HK-2 (cell line): ENCODE data around the gene ZNF407.
A peak's percentile ranks its signal among the peaks of the same experiment; 100 is the strongest.

ENCODE experiments used
- DNase-seq: peaks from one replicate; pipeline ENCODE4 v3.0.0-alpha.2; 2018; ENCODE audit not compliant: unreplicated experiment

The ZNF407 gene

DNA sequence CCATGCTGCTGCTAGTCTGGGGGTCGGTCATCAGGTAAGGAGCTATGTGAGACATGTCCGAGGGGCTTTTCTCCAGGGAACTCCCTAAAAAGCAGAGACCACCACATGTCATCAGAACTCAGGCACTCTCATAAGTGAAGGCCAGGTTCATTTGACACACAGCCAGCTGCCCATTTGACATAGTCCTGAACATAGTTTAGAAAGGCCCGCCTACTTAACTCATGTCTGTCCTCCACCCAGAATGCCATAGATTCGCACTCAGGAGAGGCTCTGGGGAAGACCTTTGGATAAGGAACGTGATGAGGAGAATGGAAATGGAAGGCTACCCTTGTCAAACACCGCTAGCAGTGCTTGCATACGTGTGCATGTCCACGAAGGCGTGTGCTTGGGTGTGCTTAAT, 454.1 kb downstream of the ZNF407 start:
- no peak for DNase-seq

DNA sequence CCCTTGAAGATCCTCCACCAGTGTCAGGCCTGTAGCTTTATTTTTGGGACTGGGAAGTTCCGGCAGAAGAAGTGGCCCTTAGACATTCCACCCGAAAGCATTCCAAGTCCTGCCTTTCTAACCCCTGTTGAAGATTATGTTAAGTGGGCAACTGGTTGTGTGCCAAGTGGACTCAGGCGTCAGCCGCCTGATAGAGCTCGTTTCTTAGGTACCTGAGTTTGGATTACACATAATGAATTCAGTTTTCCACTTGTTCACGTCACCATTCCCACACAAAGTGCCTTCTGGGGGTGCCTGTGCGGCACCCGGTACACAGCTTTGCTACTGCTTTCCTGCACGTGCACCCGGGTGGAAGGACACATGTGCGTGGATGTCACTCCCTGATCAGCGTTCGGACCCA, 454.8 kb downstream of the ZNF407 start:
- DNase-seq, result no peak

DNA sequence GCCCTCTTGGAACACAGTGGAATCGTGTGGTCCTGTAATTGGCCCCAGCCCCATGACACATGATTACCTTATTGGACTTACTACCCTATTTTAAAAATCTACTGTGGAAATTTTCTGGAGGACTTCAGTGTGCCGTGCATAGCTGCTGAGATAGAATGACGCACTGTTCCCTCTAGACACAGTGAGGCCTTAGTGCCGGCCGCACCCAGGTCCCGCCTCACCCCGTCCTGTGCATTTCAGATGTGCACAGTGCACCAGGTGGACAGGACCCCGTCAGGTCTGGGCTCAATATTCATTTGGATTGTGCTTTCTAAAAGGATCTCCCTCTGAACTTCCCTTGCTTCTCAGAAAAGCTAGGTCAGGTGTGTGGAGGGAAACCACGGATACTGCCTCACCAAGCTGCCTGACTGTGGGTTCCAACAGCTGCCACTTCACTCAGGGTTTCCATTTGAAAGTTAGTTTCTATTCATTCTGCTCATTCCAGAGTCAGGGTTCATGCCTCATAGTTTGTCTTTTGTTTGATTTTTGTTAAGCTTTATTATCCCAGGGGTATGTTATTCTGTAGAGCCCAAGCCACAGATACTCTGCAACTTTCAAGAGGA, 455.5 kb downstream of the ZNF407 start:
- no peak for DNase-seq

DNA sequence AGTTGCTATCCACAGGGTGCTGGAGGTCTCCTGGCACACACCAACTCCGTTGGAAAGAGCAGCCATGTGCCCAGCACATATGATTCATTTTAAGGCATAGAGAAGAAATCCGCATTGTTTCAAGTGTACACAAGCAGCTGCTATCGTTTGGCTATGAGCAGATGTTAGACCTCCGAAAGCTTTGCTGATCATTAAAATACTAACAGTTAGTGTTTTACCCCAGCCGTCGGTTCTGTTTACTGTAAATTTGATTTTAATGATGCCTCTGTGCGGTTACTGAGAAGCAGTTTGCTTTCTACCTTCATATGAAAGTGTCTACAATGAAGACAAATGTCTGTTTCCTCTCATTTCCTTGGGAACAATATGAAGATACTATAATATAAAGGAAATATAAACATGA, 456.4 kb downstream of the ZNF407 start:
- no peak for DNase-seq

DNA sequence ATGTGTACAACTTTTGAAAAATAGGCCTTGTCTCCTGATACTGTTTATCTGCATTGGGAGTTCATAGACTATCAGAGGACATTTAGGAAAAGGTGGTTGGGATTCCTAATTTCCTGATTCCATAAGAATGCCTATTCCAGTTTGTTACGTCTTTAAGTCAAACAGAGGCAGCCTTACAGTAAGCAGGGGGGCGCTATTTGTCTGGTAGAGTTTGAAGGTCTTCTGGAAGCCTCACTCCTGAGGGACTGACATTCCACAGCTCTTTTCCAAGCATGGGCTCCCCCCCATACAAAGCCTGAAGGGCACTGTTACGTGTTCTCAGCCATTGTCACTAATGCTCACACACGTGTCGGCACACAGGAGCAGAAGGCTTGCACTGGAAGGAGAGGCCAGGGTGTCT, 456.9 kb downstream of the ZNF407 start:
- DNase-seq, result no peak

DNA sequence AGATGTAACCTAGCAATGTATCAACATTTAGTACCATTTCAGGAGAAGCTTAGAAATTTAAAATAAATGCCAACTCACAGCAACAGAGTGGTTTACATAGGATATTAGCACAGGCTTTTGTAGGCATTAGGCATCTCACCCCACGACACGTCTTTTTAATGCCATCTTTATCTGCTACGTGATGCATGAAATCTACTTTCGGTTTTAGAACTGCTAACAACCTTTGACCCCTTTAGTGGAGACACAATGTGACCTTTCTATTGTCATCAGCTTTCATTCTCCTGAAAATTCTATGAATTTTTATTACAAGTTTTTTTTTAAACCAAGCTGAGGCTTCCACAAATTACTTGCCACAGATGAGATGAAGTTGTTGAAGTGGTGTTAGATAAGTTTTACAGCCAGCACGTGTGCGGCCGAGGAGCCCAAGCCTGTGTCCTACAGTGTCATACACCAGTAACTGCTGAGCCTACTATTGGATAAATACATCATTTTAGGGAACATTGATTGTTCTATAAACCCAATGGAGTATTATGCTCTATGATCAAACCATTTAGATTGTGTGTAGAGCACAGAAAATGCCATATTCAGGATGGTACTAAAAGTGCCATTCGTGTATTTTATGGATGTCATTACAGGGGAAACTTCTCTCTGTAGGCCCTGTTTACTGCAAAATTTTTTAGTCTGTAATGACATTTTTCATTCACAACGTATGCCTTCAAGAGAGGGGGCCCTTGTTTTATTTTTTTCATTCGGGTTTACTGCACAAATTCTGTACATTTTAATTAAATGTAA, 459.7 kb downstream of the ZNF407 start:
- DNase-seq, result no peak

DNA sequence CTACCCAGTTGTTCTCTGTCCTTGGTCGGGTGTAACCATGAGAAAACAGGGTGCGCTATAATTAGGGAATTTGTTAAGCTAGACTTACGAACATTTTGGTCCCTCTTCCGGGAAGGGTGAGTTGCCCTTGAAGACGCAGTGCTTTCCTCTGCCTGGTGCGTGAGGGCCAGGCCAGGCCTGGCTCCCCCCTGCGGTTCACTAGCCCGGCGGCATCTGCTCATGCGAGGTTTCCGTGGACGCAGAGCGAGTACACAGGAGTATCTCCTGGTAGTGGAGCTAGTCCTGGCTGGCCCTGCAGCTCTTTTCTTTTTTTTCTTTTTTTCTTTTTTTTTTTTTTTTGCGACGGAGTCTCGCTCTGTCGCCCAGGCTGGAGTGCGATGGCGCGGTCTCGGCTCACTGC, 462.5 kb downstream of the ZNF407 start:
- DNase-seq, result no peak

DNA sequence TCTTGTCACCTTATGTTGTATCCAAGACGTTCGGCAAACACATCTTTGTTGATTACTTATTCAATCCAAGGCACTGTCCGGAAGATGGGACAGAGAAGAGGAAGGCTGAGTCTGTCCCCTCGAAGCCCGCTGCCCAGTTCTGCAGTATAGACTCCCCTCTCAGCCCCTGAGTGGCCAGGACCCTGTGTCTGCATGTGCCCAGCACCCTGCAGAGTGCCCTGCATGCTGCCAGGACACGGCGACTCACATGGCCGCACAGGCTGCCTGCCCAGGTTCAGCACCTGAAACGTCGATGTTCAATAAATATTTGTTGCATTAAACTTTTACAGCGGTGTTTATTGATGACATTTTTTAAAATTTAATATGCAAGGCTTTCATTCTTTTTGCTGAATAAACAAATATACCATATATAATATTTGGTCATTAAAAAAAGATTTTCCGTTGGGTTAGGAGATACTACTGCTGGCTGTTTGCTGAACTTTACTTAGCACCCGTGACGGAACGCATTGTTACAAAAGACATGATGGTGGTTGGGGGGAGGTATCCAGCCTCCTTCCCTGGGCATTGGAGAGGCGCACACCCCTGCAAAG, 464.7 kb downstream of the ZNF407 start:
- no peak for DNase-seq

DNA sequence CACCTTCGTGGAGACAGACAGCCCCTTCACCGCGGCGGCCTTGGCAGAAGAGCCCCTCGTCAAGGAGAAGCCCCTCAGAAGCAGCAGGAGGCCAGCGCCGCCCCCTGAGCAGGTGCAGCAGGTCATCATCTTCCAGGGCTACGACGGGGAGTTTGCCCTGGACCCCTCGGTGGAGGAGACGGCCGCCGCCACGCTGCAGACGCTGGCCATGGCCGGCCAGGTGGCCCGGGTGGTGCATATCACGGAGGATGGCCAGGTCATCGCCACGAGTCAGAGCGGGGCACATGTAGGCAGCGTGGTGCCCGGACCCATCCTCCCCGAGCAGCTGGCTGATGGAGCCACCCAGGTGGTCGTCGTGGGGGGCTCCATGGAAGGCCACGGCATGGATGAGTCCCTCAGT, 465.5 kb downstream of the ZNF407 start:
- no peak for DNase-seq

DNA sequence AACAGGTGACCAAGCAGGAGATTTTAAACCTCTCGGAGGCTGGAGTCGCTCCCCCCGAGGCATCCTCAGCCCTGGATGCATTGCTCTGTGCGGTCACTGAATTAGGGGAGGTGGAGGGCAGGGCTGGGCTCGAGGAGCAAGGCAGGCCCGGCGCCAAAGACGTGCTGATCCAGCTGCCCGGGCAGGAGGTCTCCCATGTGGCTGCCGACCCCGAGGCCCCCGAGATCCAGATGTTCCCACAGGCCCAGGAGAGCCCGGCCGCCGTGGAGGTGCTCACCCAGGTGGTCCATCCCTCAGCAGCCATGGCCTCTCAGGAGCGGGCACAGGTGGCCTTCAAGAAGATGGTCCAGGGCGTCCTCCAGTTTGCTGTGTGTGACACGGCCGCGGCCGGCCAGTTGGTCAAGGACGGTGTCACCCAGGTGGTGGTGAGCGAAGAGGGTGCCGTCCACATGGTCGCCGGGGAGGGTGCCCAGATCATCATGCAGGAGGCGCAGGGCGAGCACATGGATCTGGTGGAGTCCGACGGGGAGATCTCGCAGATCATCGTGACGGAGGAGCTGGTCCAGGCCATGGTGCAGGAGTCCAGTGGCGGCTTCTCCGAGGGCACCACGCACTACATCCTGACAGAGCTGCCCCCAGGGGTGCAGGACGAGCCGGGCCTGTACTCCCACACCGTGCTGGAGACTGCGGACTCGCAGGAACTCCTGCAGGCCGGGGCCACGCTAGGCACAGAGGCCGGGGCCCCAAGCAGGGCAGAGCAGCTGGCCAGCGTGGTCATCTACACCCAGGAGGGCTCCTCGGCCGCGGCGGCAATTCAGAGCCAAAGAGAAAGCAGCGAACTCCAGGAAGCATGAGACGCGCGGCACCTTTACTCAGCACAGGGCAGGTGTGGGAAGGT, 466.2 kb downstream of the ZNF407 start:
- DNase-seq, result no peak

DNA sequence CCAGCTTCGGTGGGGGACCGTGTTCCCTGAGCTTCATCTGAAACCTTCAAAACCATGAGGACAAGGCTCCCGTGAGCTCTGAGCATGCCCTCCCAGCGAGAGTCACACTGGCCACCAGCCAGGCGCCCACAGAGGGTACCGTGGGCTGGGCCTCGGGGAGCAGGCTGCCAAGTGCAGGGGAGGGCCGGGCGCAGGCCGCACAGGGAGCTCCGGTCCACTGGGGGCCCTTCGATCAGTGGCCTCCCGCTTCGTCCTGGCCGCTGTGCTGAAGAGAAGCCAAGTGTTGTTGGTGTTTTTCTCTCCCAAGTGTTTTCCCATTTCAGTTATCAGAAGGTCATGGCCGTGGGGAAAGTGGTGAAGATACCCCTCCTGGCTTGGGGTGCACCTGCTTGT, 466.8 kb downstream of the ZNF407 start:
- DNase-seq, result no peak

DNA sequence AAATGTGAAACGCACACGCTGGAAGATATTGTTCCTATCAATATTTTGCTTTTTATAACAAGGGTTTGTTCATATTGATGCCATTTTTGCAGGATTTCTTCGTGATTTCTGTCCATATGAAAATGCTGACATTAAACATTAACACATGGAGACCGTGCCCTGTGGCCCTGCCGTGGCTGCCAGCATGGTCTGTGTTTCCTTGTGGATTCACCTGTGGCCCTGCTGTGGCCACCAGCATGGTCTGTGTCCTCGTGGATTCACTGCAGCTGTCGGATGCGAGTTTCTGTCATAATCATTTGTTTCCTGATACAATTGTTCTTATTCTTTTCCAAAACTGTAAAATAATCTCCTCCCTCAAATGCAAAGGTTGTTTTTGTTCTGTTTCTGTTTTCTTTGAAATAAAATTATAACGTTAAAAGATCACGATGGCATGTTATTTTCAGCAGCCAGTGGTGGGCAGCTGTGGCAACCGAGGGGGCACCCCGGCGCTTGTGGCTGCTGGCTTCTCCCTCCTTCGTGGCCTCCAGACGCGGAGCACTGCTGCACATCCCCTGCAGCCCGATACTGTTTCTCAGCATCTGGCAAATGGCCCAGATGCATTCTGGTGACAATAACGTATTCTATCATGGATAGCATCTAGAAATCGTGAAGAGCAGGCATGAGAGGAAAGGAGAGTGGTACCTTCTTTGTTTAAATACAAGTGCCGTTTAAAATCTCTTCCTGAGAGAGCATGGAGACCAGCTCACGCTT, 467.8 kb downstream of the ZNF407 start:
- no peak for DNase-seq

DNA sequence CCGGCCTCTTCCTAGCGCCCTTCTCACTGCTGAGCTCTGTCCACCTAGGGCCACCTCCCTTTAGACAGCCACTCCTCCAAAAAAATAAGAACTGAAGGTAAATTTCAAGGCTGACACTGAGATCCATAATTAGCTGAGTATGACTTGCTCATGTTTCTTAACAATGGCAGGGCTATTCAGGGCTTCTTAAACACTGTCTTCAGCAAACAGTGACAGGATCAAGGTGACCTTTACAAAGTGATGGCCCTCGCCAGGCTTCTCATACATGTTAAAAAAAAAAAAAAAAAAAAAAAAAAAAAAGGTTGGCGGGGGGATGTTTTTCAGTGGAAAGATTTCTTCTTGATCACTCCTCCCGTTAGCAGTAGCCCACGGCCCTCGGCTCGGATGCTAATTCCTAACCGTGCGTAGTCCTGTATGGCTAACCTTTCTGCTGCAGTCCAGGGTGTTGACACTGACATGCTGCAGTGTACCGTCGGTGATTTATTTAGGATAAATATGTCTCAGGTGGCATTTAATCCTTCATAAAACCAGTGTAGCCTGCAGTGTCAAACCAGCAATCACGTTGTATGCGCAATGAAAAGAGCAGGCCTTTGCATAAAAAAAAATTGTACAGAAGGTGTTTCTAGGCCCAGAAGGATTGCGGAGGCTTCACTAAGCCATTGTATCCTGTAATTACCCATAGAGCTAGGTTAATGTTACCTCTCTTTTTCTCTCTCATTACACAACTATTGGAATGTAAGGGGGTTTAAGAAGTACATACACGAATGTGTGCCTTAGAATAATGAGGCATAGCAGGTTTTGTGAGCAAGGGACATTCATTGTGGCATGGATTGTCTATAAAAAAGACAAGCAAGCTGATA, 468.6 kb downstream of the ZNF407 start:
- DNase-seq, result no peak

DNA sequence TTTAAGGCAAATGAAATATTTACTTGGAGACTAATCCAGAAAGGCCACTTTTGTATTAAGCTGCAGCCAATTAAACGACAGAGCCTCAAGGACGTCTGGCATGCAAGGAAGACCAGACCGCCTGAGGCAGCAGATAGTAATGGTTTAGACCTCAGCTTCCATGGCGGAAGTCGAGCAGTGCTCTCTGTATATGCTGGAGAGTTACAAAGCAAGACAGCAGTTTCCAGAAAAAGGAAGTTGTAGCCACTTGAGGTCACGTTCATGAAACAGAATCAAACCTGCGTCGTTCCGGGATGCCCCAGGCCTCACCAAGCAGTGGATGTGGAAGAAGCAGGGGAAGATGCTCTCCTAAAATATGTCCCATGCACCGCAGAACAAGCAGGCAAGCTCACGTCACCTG, 469.3 kb downstream of the ZNF407 start:
- DNase-seq, result no peak

DNA sequence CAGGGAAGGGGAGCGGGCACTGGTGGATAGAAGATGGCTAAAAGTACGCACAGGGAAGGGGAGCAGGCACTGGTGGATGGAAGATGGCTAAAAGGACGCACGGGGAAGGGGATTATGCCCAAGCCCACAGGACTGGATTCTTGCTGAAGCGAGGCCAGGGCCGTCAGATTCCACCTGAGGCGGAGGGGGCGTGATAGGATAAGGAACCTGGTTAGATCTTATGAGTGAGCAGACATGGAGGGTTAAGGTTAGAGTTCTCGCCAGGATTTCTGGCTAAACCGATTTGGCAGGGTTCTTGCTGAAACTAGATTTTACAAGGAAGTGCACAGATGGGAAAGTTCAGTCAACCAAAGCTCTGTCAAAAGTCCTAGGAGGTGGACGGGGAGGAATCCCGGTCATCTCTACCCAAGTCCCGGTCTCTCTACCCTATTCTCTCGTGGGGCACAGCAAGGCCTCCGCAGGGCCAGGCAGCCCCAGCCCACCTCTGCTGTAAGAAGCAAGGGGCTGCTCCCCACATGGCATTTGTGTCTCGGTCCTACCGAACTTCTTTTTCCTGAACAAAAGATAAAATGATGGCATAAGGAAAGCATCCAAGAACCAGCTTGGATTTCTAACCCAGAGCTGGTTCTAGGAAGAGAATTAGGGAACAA, 470.5 kb downstream of the ZNF407 start:
- no peak for DNase-seq

DNA sequence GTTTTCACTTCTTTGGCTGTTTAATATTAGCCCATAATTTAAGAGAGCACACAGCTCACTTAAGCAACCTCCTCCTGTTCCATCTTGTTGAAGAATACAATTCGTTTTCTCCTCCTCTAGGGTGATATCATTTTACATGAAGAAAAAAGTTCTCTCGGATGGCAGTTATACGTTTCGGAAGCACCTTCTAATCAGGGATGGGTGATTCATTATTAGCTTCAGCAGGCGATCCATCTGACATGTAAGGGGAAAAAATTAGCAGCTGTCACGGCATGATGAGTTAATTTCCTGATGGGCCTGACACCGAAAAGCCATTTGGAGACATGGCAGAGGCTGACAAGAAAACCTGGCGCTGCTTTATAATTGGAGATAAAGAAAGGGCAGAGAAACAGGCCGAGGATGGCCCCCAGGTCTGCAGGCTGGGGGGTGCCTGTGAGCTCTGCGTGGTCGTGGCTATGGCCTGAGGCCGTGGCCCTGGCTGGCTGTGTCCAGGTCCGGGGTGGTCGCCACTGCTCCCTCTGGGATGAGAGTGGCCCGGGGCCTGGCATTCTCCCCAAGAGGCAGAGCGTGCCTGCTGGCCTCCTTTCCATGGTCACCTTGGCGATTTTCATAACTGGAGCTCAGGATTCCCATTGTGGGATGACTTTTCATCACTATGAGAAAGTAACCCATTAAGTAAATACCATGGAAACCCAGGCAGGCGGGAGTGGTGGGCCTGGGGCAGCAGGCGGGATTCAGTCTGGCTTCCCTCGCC, 471.2 kb downstream of the ZNF407 start:
- DNase-seq, result no peak

DNA sequence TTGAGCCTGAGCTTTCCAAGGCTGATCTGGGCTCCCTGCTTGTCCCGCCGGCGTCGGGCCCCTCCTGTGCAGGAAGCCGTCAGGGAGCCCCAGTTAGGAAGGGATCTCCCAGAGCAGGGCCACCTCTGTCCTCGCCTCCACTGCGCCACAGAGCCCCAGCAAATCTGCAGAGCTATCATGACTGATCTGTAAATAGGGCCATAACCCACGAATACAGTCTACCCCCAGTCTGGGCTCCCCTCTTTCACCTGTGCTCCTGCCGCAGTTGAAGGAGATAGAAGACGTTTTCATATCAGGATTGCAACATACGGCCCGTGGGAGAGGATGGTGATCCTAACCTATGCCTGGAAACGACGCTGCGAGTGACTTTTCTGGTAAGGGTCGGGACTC, 472.6 kb downstream of the ZNF407 start:
- no peak for DNase-seq

DNA sequence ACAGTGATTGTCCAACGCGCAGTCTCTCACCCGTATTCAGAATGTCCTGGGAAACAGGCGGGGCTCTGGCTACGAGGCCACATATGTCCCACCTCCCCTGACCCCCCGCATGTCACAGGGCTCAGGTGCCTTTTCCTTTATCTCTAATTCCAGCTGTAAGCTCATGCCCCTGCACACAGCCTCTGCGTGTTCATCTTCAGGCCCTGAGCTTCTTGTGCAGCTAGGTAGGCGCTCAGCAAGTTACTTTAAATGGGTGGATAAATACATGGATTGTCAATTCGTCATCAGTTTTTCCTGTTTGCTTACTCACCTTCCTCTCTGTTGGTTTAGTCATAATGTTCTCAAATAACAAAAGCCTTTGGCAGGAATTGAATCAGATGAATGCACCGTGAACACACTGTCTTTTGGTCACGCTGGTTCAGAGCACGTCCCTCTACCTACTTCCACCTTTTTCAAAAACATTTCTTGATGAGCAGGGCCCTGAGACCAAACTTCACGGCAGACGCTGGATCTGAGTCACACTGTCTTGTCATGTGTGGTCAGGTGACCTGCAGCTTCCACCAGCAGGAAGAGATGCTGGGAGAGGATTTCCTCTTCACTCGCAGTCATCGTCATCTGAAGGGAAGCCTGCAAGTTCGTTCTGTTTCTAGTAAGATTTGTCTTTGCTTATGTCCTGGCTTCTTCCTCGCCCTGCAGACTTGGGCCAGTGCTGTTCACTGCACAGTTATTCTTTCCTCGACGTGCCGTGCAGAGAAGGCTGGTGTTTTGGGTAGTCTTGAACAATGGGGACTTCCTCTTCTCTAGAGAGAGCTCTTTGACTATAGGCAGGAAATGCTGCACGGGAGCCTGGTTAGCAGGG, 473.2 kb downstream of the ZNF407 start:
- DNase-seq, result peak; percentile 63

DNA sequence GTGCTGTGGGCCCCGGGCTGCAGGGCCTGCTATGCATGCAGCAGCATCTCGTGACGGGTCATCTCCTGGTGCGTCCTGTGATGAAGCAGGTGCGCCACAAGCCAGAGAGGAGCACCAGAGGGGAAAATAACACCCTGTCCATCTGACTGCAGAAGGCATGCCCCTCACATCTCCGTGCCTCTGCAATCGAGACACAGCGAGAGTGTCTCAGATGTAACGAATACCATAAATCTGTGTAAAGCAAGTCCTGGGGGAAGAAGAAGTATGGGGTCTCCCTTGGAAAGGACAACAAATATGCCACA, 473.8 kb downstream of the ZNF407 start:
- no peak for DNase-seq
